ENCODE data around the gene PITPNM3. TPM values are rescaled to one million over a fixed set of nuclear protein-coding genes. Genes with fewer than 3 reads are reported as not detected.

Gene PITPNM3
- total RNA-seq, 1 experiment from 2014 or later = 0.44 TPM

GRCh38 chr17:6536053-6536452, 20.3 kb downstream of the PITPNM3 start:
- Histone ChIP-seq H3K9me3 (ENCODE audit: control insufficient read depth, insufficient read depth, low read depth, low read length) (no peaks in the 10 kb centered on the region), H3K4me1 (ENCODE audit: control insufficient read depth, insufficient read depth, low read length) (no peaks in the 10 kb centered on the region), H3K27ac (ENCODE audit: low read length) (no peak overlapping the region), H3K4me3 (ENCODE audit: low read depth in 2 of 2, low read length in 2 of 2) (no peak overlapping the region), H3K36me3 (ENCODE audit: control insufficient read depth, insufficient read depth, low read length) (no peaks in the 10 kb centered on the region), H3K27me3 (ENCODE audit: control insufficient read depth, insufficient read depth, low read length) (no peaks in the 10 kb centered on the region; the same call in 1 of the 2 replicates)
- BruUV-seq (replicated peaks) = no TSS peak
- ChIA-PET POLR2A (no interaction called here), CTCF (no interaction called here)
- intact Hi-C loops (cut with micrococcal nuclease; ENCODE audit: unreplicated experiment) (no loop called here), in situ Hi-C loops (cut with HindIII; ENCODE audit: low pct_unique_long_range_greater_than_20kb, low sequenced_read_pairs) (no loop called here)
- DNase-seq (ENCODE audit: low read depth, low spot score) (no peak), ATAC-seq (no peak)
- TF ChIP-seq POLR2AphosphoS5 (IDR thresholded peaks at IDR 0.05; ENCODE audit: low read depth, low read length) = no peak
- TF ChIP-seq TCF7L2 (IDR thresholded peaks at IDR 0.05; ENCODE audit: low read depth, low read length) = no peak
- TF ChIP-seq SIN3A (IDR thresholded peaks at IDR 0.05; ENCODE audit: borderline replicate concordance, insufficient read depth, low read depth, low read length) = no peak
- TF ChIP-seq, protein P1, sequence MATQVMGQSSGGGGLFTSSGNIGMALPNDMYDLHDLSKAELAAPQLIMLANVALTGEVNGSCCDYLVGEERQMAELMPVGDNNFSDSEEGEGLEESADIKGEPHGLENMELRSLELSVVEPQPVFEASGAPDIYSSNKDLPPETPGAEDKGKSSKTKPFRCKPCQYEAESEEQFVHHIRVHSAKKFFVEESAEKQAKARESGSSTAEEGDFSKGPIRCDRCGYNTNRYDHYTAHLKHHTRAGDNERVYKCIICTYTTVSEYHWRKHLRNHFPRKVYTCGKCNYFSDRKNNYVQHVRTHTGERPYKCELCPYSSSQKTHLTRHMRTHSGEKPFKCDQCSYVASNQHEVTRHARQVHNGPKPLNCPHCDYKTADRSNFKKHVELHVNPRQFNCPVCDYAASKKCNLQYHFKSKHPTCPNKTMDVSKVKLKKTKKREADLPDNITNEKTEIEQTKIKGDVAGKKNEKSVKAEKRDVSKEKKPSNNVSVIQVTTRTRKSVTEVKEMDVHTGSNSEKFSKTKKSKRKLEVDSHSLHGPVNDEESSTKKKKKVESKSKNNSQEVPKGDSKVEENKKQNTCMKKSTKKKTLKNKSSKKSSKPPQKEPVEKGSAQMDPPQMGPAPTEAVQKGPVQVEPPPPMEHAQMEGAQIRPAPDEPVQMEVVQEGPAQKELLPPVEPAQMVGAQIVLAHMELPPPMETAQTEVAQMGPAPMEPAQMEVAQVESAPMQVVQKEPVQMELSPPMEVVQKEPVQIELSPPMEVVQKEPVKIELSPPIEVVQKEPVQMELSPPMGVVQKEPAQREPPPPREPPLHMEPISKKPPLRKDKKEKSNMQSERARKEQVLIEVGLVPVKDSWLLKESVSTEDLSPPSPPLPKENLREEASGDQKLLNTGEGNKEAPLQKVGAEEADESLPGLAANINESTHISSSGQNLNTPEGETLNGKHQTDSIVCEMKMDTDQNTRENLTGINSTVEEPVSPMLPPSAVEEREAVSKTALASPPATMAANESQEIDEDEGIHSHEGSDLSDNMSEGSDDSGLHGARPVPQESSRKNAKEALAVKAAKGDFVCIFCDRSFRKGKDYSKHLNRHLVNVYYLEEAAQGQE (IDR thresholded peaks at IDR 0.05; ENCODE audit: insufficient read depth in 1 of 2, low read depth in 2 of 2, low read length in 1 of 2) = no peak

DNA sequence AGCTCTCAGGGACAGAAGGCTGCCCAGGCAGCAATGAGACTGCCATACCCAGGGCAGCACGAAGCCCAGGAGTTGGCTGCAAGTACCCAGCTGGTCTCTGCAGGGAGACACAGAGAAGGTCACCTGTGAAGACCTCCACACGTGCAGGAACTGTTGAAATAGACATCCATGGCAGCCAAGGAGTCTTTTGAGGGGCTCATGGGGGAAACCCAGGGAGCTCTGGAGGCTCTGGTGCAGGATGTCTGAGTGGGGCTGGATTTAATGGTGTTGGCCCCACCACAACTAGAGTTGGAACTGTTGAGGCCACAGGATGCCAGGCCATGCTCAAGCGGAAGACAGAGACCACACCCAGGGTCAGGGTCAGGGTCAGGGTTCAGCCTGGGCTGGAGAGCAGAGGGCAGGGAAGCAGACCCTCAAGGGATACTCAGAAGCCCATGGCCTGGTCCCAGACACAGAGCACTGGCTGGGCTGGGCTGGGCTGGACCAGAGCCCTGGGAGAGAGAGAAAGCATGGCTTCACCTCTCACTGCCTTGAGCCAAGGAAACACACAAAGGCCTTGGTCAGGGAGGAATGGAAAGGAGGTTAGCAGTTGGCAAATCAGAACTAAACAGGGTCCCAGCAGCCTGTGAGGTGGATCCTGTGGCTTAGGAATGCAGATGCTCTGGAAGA, 21.4 kb downstream of the PITPNM3 start:
- Histone ChIP-seq H3K4me3 (ENCODE audit: low read depth in 2 of 2, low read length in 2 of 2) (no peak overlapping the region), H3K36me3 (ENCODE audit: control insufficient read depth, insufficient read depth, low read length) (no peaks in the 10 kb centered on the region), H3K9me3 (ENCODE audit: control insufficient read depth, insufficient read depth, low read depth, low read length) (no peaks in the 10 kb centered on the region), H3K27me3 (ENCODE audit: control insufficient read depth, insufficient read depth, low read length) (no peaks in the 10 kb centered on the region; the same call in 1 of the 2 replicates), H3K27ac (ENCODE audit: low read length) (no peak overlapping the region), H3K4me1 (ENCODE audit: control insufficient read depth, insufficient read depth, low read length) (no peaks in the 10 kb centered on the region)
- intact Hi-C loops (cut with micrococcal nuclease; ENCODE audit: unreplicated experiment) (no loop called here), in situ Hi-C loops (cut with HindIII; ENCODE audit: low pct_unique_long_range_greater_than_20kb, low sequenced_read_pairs) (no loop called here)
- DNase-seq (ENCODE audit: low read depth, low spot score) (no peak), ATAC-seq (0 out of 2 replicates have a peak, but pooled peaks have one; percentile 38)
- ChIA-PET CTCF (no interaction called here), POLR2A (no interaction called here)
- no peak for TF ChIP-seq TCF7L2 (IDR thresholded peaks at IDR 0.05; ENCODE audit: low read depth, low read length)
- TF ChIP-seq CTCF (IDR thresholded peaks at IDR 0.05) = no peak
- TF ChIP-seq, protein P1 (IDR thresholded peaks at IDR 0.05; ENCODE audit: insufficient read depth in 1 of 2, low read depth in 2 of 2, low read length in 1 of 2) = no peak
- no peak for TF ChIP-seq POLR2AphosphoS5 (IDR thresholded peaks at IDR 0.05; ENCODE audit: low read depth, low read length)
- TF ChIP-seq SIN3A (IDR thresholded peaks at IDR 0.05; ENCODE audit: borderline replicate concordance, insufficient read depth, low read depth, low read length) = no peak
- BruUV-seq (replicated peaks) = no TSS peak
